GM19240 (cell line): ENCODE measurements around the gene ZC3H12D.

Source experiments
- DNase-seq: peaks from one replicate; pipeline ENCODE4 v3.0.0; 2011; ENCODE audit warnings: low spot score; ENCODE audit not compliant: insufficient read length

The ZC3H12D gene

GRCh38 chr6:149443411-149444181 lies 41.2 kb downstream of the ZC3H12D start:
- DNase-seq: no peak

- no peak for DNase-seq
These were observed 43.1 kb downstream of the ZC3H12D start for GRCh38 chr6:149441740-149442139.

GRCh38 chr6:149440735-149441671 lies 43.8 kb downstream of the ZC3H12D start:
- DNase-seq: no peak

- no peak for DNase-seq
These were observed 45.2 kb downstream of the ZC3H12D start for GRCh38 chr6:149439626-149440025.

- DNase-seq: no peak
These were observed 46.0 kb downstream of the ZC3H12D start for GRCh38 chr6:149438855-149439254.

GRCh38 chr6:149437212-149437611 lies 47.6 kb downstream of the ZC3H12D start:
- no peak for DNase-seq

- no peak for DNase-seq
These were observed 48.2 kb downstream of the ZC3H12D start for GRCh38 chr6:149436647-149437046.

- DNase-seq: no peak
These were observed 48.8 kb downstream of the ZC3H12D start for GRCh38 chr6:149435919-149436586.

GRCh38 chr6:149433881-149434280 lies 50.9 kb downstream of the ZC3H12D start:
- DNase-seq: no peak

- no peak for DNase-seq
These were observed 51.4 kb downstream of the ZC3H12D start for GRCh38 chr6:149433405-149433804.

- DNase-seq: peak; percentile 80
These were observed 52.7 kb downstream of the ZC3H12D start for GRCh38 chr6:149431905-149432775.

- DNase-seq: no peak
These were observed 55.1 kb downstream of the ZC3H12D start for GRCh38 chr6:149429427-149430360.

- no peak for DNase-seq
These were observed 56.2 kb downstream of the ZC3H12D start for GRCh38 chr6:149428606-149429005.

GRCh38 chr6:149425754-149426153 lies 59.1 kb downstream of the ZC3H12D start:
- DNase-seq: no peak

- DNase-seq: no peak
These were observed 59.6 kb downstream of the ZC3H12D start for GRCh38 chr6:149425224-149425623.

- no peak for DNase-seq
These were observed 60.8 kb downstream of the ZC3H12D start for GRCh38 chr6:149423964-149424440.

- no peak for DNase-seq
These were observed 62.2 kb downstream of the ZC3H12D start for GRCh38 chr6:149422581-149422980.

GRCh38 chr6:149421132-149421531 lies 63.7 kb downstream of the ZC3H12D start:
- DNase-seq: no peak

GRCh38 chr6:149419696-149420404 lies 65.0 kb downstream of the ZC3H12D start:
- DNase-seq: no peak
